HepG2 (cell line): Measurements from ENCODE around the gene LYRM4. TPM values are rescaled to one million over a fixed set of nuclear protein-coding genes. Genes with fewer than 3 reads are reported as not detected.

Experiments used
- AKAP8 ChIP-seq: sonication (generic); formaldehyde crosslinking; IDR thresholded peaks from 2 replicates; pipeline ENCODE4 v1.5.1; 2020; ENCODE audit warnings: mild to moderate bottlenecking, missing genetic modification reagents
- CBFB ChIP-seq: sonication (generic); formaldehyde crosslinking; IDR thresholded peaks from 2 replicates; pipeline ENCODE4 v1.4.0; 2020; ENCODE audit warnings: missing genetic modification reagents
- CHD2 ChIP-seq: IDR thresholded peaks from 2 replicates; pipeline ENCODE4 v1.6.1; 2011; ENCODE audit warnings: low read depth, low read length, improper control_type of control experiment
- ESRRA ChIP-seq: sonication (generic); formaldehyde crosslinking; IDR thresholded peaks from 2 replicates; pipeline ENCODE4 v1.5.1; 2020; ENCODE audit warnings: mild to moderate bottlenecking, low read depth, missing genetic modification reagents
- HIC2 ChIP-seq: sonication (generic); formaldehyde crosslinking; IDR thresholded peaks from 2 replicates; pipeline ENCODE4 v1.9.0; 2022; ENCODE audit warnings: low read depth, missing genetic modification reagents
- HOXD1 ChIP-seq: sonication (generic); formaldehyde crosslinking; IDR thresholded peaks from 2 replicates; pipeline ENCODE4 v1.5.0; 2020; ENCODE audit warnings: missing genetic modification reagents
- PBX3 ChIP-seq: sonication (generic); formaldehyde crosslinking; IDR thresholded peaks from 2 replicates; pipeline ENCODE4 v1.8.1; 2023; ENCODE audit warnings: missing genetic modification reagents, inconsistent platforms, borderline replicate concordance
- PHF21A ChIP-seq: sonication (generic); formaldehyde crosslinking; IDR thresholded peaks from 2 replicates; pipeline ENCODE4 v1.5.0; 2020; ENCODE audit warnings: mild to moderate bottlenecking, missing genetic modification reagents
- POLR2AphosphoS2 ChIP-seq: IDR thresholded peaks from 2 replicates; pipeline ENCODE4 v1.6.1; 2011; ENCODE audit warnings: low read depth, low read length, improper control_type of control experiment
- PRDM10 ChIP-seq: sonication (generic); formaldehyde crosslinking; IDR thresholded peaks from 2 replicates; pipeline ENCODE4 v1.4.0; 2020; ENCODE audit warnings: low read depth, missing genetic modification reagents
- RFXANK ChIP-seq: IDR thresholded peaks from 2 replicates; pipeline ENCODE4 v1.6.1; 2016
- SALL1 ChIP-seq: sonication (generic); formaldehyde crosslinking; IDR thresholded peaks from 2 replicates; pipeline ENCODE4 v1.8.0; 2022; ENCODE audit warnings: mild to moderate bottlenecking, missing genetic modification reagents
- SAP130 ChIP-seq: IDR thresholded peaks from 2 replicates; pipeline ENCODE4 v1.6.1; 2016; ENCODE audit warnings: low read depth
- SMYD3 ChIP-seq: sonication (generic); formaldehyde crosslinking; IDR thresholded peaks from 2 replicates; pipeline ENCODE4 v1.8.1; 2023; ENCODE audit warnings: mild to moderate bottlenecking, missing genetic modification reagents
- ZHX1 ChIP-seq: sonication (generic); formaldehyde crosslinking; IDR thresholded peaks from 2 replicates; pipeline ENCODE4 v1.8.1; 2022; ENCODE audit warnings: low read depth, mild to moderate bottlenecking, missing genetic modification reagents
- ZNF10 ChIP-seq: sonication (generic); formaldehyde crosslinking; IDR thresholded peaks from 2 replicates; pipeline ENCODE4 v1.4.0; 2020; ENCODE audit warnings: mild to moderate bottlenecking, low read depth, missing genetic modification reagents, borderline replicate concordance
- ZNF12 ChIP-seq: sonication (generic); formaldehyde crosslinking; IDR thresholded peaks from 2 replicates; pipeline ENCODE4 v1.5.0; 2020; ENCODE audit warnings: missing genetic modification reagents
- ZNF180 ChIP-seq: sonication (generic); formaldehyde crosslinking; IDR thresholded peaks from 2 replicates; pipeline ENCODE4 v1.4.0; 2020; ENCODE audit warnings: low read depth, missing genetic modification reagents, borderline replicate concordance
- ZNF317 ChIP-seq: sonication (generic); formaldehyde crosslinking; IDR thresholded peaks from 2 replicates; pipeline ENCODE4 v1.5.0; 2020; ENCODE audit warnings: mild to moderate bottlenecking, missing genetic modification reagents
- ZNF460 ChIP-seq: sonication (generic); formaldehyde crosslinking; IDR thresholded peaks from 2 replicates; pipeline ENCODE4 v1.5.1; 2020; ENCODE audit warnings: missing genetic modification reagents, mild to moderate bottlenecking, borderline replicate concordance
- ZNF670 ChIP-seq: sonication (generic); formaldehyde crosslinking; IDR thresholded peaks from 2 replicates; pipeline ENCODE4 v1.8.0; 2022; ENCODE audit warnings: mild to moderate bottlenecking, missing genetic modification reagents, borderline replicate concordance
- ZNF83 ChIP-seq: sonication (generic); formaldehyde crosslinking; IDR thresholded peaks from 2 replicates; pipeline ENCODE4 v1.4.0; 2020; ENCODE audit warnings: missing genetic modification reagents, mild to moderate bottlenecking, borderline replicate concordance
- polyA plus RNA-seq, 8 experiments: library from polyadenylated mRNA; depleted of rRNA in 3 of 8; stranded (reverse) in 7 of 8; unstranded in 1 of 8; fragments of >200 nt; fragmentation: Illumina TruSeq in 4 of 8; extraction: Trizol in 4 of 8; gene quantifications; 2 replicates each; pipeline versions ENCODE4 v1.2.1 to v1.2.3, GENCODE V29; 2011 to 2016; ENCODE audit warnings: low read depth in 4 of 8, missing spikeins in 1 of 8, mixed read lengths in 1 of 8; ENCODE audit not compliant: insufficient read depth in 1 of 8
- total RNA-seq, 5 experiments: library from RNA; depleted of rRNA; stranded (reverse); fragments of >200 nt; fragmentation: Illumina TruSeq; extraction: Trizol; gene quantifications; 2 replicates each; pipeline ENCODE4 v1.2.3, GENCODE V29; 2016; ENCODE audit warnings: low read depth in 1 of 5

The LYRM4 gene
- total and polyA plus RNA-seq, 2 of the 13 experiments (the other 11 are each of a cell fraction or from before 2014, with no cell fraction given): 64.6 to 67.5 TPM

GRCh38 chr6:5121479-5121878 is 139.3 kb downstream of the LYRM4 start (continued):
- TF ChIP-seq SMYD3 (CRISPR knock-in tag): no peak
- peak; percentile 79 for TF ChIP-seq SALL1 (CRISPR knock-in tag)
- TF ChIP-seq ZNF180 (CRISPR knock-in tag): no peak
- TF ChIP-seq HIC2: peak; percentile 81
- no peak for TF ChIP-seq CHD2
- no peak; the same call in 1 of the 2 replicates for TF ChIP-seq SAP130
- peak; percentile 87 for TF ChIP-seq PHF21A (CRISPR knock-in tag)
- TF ChIP-seq ZNF83 (CRISPR knock-in tag): no peak
- TF ChIP-seq ZHX1: no peak
- TF ChIP-seq AKAP8 (CRISPR knock-in tag): no peak
- no peak for TF ChIP-seq RFXANK (CRISPR knock-in tag)
- TF ChIP-seq CBFB (CRISPR knock-in tag): no peak
- TF ChIP-seq ESRRA (CRISPR knock-in tag): peak; percentile 94
- TF ChIP-seq ZNF12 (CRISPR knock-in tag): no peak
- no peak for TF ChIP-seq ZNF10 (CRISPR knock-in tag)
- no peak for TF ChIP-seq PBX3 (CRISPR knock-in tag)
- no peak for TF ChIP-seq PRDM10
- no peak for TF ChIP-seq HOXD1
- no peak for TF ChIP-seq ZNF460
- no peak for TF ChIP-seq POLR2AphosphoS2
- no peak for TF ChIP-seq ZNF670 (CRISPR knock-in tag)
- TF ChIP-seq ZNF317 (CRISPR knock-in tag): no peak
